ENCODE results near the gene TBCD. TPM values are rescaled to one million over a fixed set of nuclear protein-coding genes. Genes with fewer than 3 reads are reported as not detected.
"Not testable (repeated sequence)": the region's sequence is repeated elsewhere in the genome, so short reads cannot be mapped to it uniquely, and the experiment has no call there.

TBCD gene
- total RNA-seq, 1 experiment from 2014 or later: 129 TPM

GRCh38 chr17:82955627-82956026, 203.8 kb downstream of the TBCD start:
- not testable (repeated sequence) for H3K27ac Mint-ChIP-seq; H2BK120ac ChIP-seq (ENCODE audit: low read depth, low read length, poor library complexity, severe bottlenecking); H3K18ac ChIP-seq (ENCODE audit: insufficient read length, low read depth, low read length); H2BK12ac ChIP-seq (ENCODE audit: insufficient read length, low read depth, low read length); H3K4ac ChIP-seq (ENCODE audit: low read depth, low read length); H3K56ac ChIP-seq (ENCODE audit: insufficient read length, low read depth, low read length); H4K5ac ChIP-seq (ENCODE audit: insufficient read length, low read depth, low read length); H3K4me1 ChIP-seq (ENCODE audit: insufficient read depth, low read length); H2AFZ ChIP-seq (ENCODE audit: low read length); H4K91ac ChIP-seq (ENCODE audit: insufficient read length, low read depth, low read length); H3K4me1 Mint-ChIP-seq; H4K20me1 ChIP-seq (ENCODE audit: control insufficient read depth, insufficient read depth, insufficient read length); H2BK15ac ChIP-seq (ENCODE audit: low read depth, low read length); DNase-seq; H3K23ac ChIP-seq (ENCODE audit: insufficient read length, low read depth, low read length); H3K27ac ChIP-seq (ENCODE audit: insufficient read length, low read depth, low read length); H2BK5ac ChIP-seq (ENCODE audit: insufficient read length, low read length); H3K23me2 ChIP-seq (ENCODE audit: insufficient read length, low read depth, low read length, poor library complexity, severe bottlenecking); H3K79me2 ChIP-seq (ENCODE audit: insufficient read depth, low read length); H3K4me3 Mint-ChIP-seq; H3T11ph ChIP-seq (ENCODE audit: low read length); H3K9ac ChIP-seq (ENCODE audit: extremely low read depth, insufficient read length, low read length); H3K27me3 ChIP-seq (ENCODE audit: insufficient read depth, low read length); H3K14ac ChIP-seq (ENCODE audit: insufficient read depth, low read length); H2BK20ac ChIP-seq (ENCODE audit: low read depth, low read length, poor library complexity, severe bottlenecking); H3K4me2 ChIP-seq (ENCODE audit: insufficient read depth, insufficient read length, low read length); H3K79me1 ChIP-seq (ENCODE audit: insufficient read depth, low read depth, low read length, poor library complexity, severe bottlenecking); H2AK5ac ChIP-seq (ENCODE audit: insufficient read length, low read length); H4K8ac ChIP-seq (replicated peaks; ENCODE audit: insufficient read length, low read depth, low read length)
- Mint-ChIP-seq H3K9me3 (peaks cover 53 to 64% of the 10 kb centered on the region in 2 experiments), H3K27me3 (ENCODE audit: low read depth) (peaks cover 18% of the 10 kb centered on the region), H3K36me3 (ENCODE audit: insufficient read depth in 1 of 3, low read depth in 3 of 3) (peaks cover 56 to 78% (median 70%) of the 10 kb centered on the region in 3 experiments)
- no CpG with 5 or more reads among the region's 4 CpGs for WGBS (ENCODE audit: extremely low coverage, insufficient read length, low lambda C conversion rate)
- peaks cover 18% of the 10 kb centered on the region for H3K9me3 ChIP-seq (ENCODE audit: control insufficient read depth, low read depth, low read length)
